H9 (cell line): ENCODE measurements around the gene ARID1B. TPM values are rescaled to one million over a fixed set of nuclear protein-coding genes. Genes with fewer than 3 reads are reported as not detected.
A peak's percentile ranks its signal among the peaks of the same experiment; 100 is the strongest.

Experiments used
- DNase-seq: peaks from one replicate; pipeline ENCODE4 v3.0.0-alpha.2; 2017
- H2AFZ ChIP-seq: one replicate; pipeline ENCODE4 v1.6.1; 2013; ENCODE audit warnings: mild to moderate bottlenecking, low read length, control low read depth, moderate library complexity
- H2AK5ac ChIP-seq: 2 replicates; pipeline ENCODE4 v1.6.1; 2013; ENCODE audit warnings: low read length, control low read depth, mixed read lengths; ENCODE audit not compliant: insufficient read length
- H2BK120ac ChIP-seq: one replicate; pipeline ENCODE4 v1.6.1; 2013; ENCODE audit warnings: low read depth, mild to moderate bottlenecking, low read length, control low read depth, inconsistent platforms; ENCODE audit not compliant: poor library complexity, severe bottlenecking
- H2BK12ac ChIP-seq: 2 replicates; pipeline ENCODE4 v1.6.1; 2013; ENCODE audit warnings: low read length, control low read depth, mixed read lengths, low read depth; ENCODE audit not compliant: insufficient read length
- H2BK15ac ChIP-seq: 2 replicates; pipeline ENCODE4 v1.6.1; 2013; ENCODE audit warnings: low read depth, low read length, control low read depth
- H2BK20ac ChIP-seq: one replicate; pipeline ENCODE4 v1.6.1; 2013; ENCODE audit warnings: low read depth, mild to moderate bottlenecking, low read length, control low read depth, inconsistent platforms; ENCODE audit not compliant: poor library complexity, severe bottlenecking
- H2BK5ac ChIP-seq: 2 replicates; pipeline ENCODE4 v1.6.1; 2013; ENCODE audit warnings: low read length, control low read depth, mixed read lengths; ENCODE audit not compliant: insufficient read length
- H3K14ac ChIP-seq: 2 replicates; pipeline ENCODE4 v1.6.1; 2013; ENCODE audit warnings: low read length, control low read depth; ENCODE audit not compliant: insufficient read depth
- H3K18ac ChIP-seq: 2 replicates; pipeline ENCODE4 v1.6.1; 2013; ENCODE audit warnings: low read depth, mild to moderate bottlenecking, mixed read lengths, low read length, control low read depth; ENCODE audit not compliant: insufficient read length
- H3K23ac ChIP-seq: 2 replicates; pipeline ENCODE4 v1.6.1; 2013; ENCODE audit warnings: low read length, control low read depth, mixed read lengths, low read depth; ENCODE audit not compliant: insufficient read length
- H3K23me2 ChIP-seq: 2 replicates; pipeline ENCODE4 v1.6.1; 2013; ENCODE audit warnings: low read depth, mild to moderate bottlenecking, mixed read lengths, low read length, control low read depth; ENCODE audit not compliant: insufficient read length, poor library complexity, severe bottlenecking
- H3K27ac ChIP-seq: 2 replicates; pipeline ENCODE4 v1.5.1; 2013; ENCODE audit warnings: low read length, control low read depth, mixed read lengths, low read depth; ENCODE audit not compliant: insufficient read length
- H3K27me3 ChIP-seq: 2 replicates; pipeline ENCODE4 v1.6.1; 2013; ENCODE audit warnings: low read length, control low read depth, inconsistent platforms; ENCODE audit not compliant: insufficient read depth
- H3K4ac ChIP-seq: 2 replicates; pipeline ENCODE4 v1.6.1; 2013; ENCODE audit warnings: low read depth, mild to moderate bottlenecking, control low read depth, inconsistent platforms, low read length, moderate library complexity
- H3K4me1 ChIP-seq: 2 replicates; pipeline ENCODE4 v1.6.1; 2013; ENCODE audit warnings: low read length, control low read depth, inconsistent platforms; ENCODE audit not compliant: insufficient read depth
- H3K4me2 ChIP-seq: 2 replicates; pipeline ENCODE4 v1.6.1; 2013; ENCODE audit warnings: low read length, control low read depth, mixed read lengths; ENCODE audit not compliant: insufficient read length, insufficient read depth
- H3K56ac ChIP-seq: 2 replicates; pipeline ENCODE4 v1.6.1; 2013; ENCODE audit warnings: low read depth, mild to moderate bottlenecking, mixed read lengths, low read length, control low read depth; ENCODE audit not compliant: insufficient read length
- H3K79me1 ChIP-seq: 2 replicates; pipeline ENCODE4 v1.6.1; 2013; ENCODE audit warnings: low read depth, mild to moderate bottlenecking, moderate library complexity, low read length, control low read depth, inconsistent platforms; ENCODE audit not compliant: insufficient read depth, poor library complexity, severe bottlenecking
- H3K79me2 ChIP-seq: 2 replicates; pipeline ENCODE4 v1.6.1; 2013; ENCODE audit warnings: low read length, control low read depth, inconsistent platforms; ENCODE audit not compliant: insufficient read depth
- H3K9ac ChIP-seq: 2 replicates; pipeline ENCODE4 v1.6.1; 2013; ENCODE audit warnings: low read length, control low read depth, mixed read lengths; ENCODE audit not compliant: insufficient read length; ENCODE audit errors: extremely low read depth
- H3K9me3 ChIP-seq: one replicate; pipeline ENCODE4 v1.6.1; 2013; ENCODE audit warnings: low read depth, low read length, inconsistent platforms; ENCODE audit not compliant: control insufficient read depth
- H3T11ph ChIP-seq: one replicate; pipeline ENCODE4 v1.6.1; 2013; ENCODE audit warnings: mild to moderate bottlenecking, low read length, control low read depth, inconsistent platforms
- H4K20me1 ChIP-seq: one replicate; pipeline ENCODE4 v1.6.1; 2013; ENCODE audit not compliant: control insufficient read depth, insufficient read length, insufficient read depth
- H4K5ac ChIP-seq: 2 replicates; pipeline ENCODE4 v1.6.1; 2013; ENCODE audit warnings: low read depth, mild to moderate bottlenecking, mixed read lengths, low read length, control low read depth; ENCODE audit not compliant: insufficient read length
- H4K8ac ChIP-seq: replicated peaks from 2 replicates; pipeline ENCODE4 v1.6.1; 2013; ENCODE audit warnings: low read length, control low read depth, mixed read lengths, low read depth; ENCODE audit not compliant: insufficient read length
- H4K91ac ChIP-seq: 2 replicates; pipeline ENCODE4 v1.6.1; 2013; ENCODE audit warnings: low read depth, mild to moderate bottlenecking, moderate library complexity, mixed read lengths, low read length, control low read depth; ENCODE audit not compliant: insufficient read length
- H3K27ac Mint-ChIP-seq, 3 experiments: 2 replicates in 2 of 3; 3 replicates in 1 of 3; pipeline ENCODE4 v1.8.0; 2020 to 2021; ENCODE audit warnings: mixed read lengths in 3 of 3, mild to moderate bottlenecking in 1 of 3, moderate library complexity in 1 of 3
- H3K27me3 Mint-ChIP-seq: 2 replicates; pipeline ENCODE4 v1.8.0; 2021; ENCODE audit warnings: low read depth, mild to moderate bottlenecking, moderate library complexity, mixed read lengths
- H3K36me3 Mint-ChIP-seq, 3 experiments: 2 replicates in 2 of 3; 3 replicates in 1 of 3; pipeline ENCODE4 v1.8.0; 2020 to 2021; ENCODE audit warnings: low read depth in 3 of 3, mixed read lengths in 3 of 3; ENCODE audit not compliant: insufficient read depth in 1 of 3
- H3K4me1 Mint-ChIP-seq, 2 experiments: 2 replicates each; pipeline ENCODE4 v1.8.0; 2020; ENCODE audit warnings: mixed read lengths in 2 of 2
- H3K4me3 Mint-ChIP-seq, 2 experiments: 2 replicates in 1 of 2; 3 replicates in 1 of 2; pipeline ENCODE4 v1.8.0; 2020 to 2021; ENCODE audit warnings: mild to moderate bottlenecking in 2 of 2, mixed read lengths in 2 of 2, moderate library complexity in 1 of 2
- H3K9me3 Mint-ChIP-seq, 2 experiments: 2 replicates in 1 of 2; 3 replicates in 1 of 2; pipeline ENCODE4 v1.8.0; 2020; ENCODE audit warnings: mild to moderate bottlenecking in 2 of 2, mixed read lengths in 2 of 2, moderate library complexity in 1 of 2
- CTCF ChIP-seq: fragments of 200-600 bp; sonication (generic); conservative IDR thresholded peaks from 3 replicates; pipeline ENCODE4 v1.8.0; 2021; ENCODE audit warnings: antibody characterized with exemption, mild to moderate bottlenecking
- WGBS: extraction: QIAGEN DNeasy Blood & Tissue Kit; methylation state at CpG from one replicate; pipeline ENCODE4 v1.1.7; 2013; ENCODE audit warnings: missing lambda C conversion rate, low lambda C conversion rate, mixed read lengths; ENCODE audit not compliant: insufficient read length; ENCODE audit errors: extremely low coverage; 5-methylcytosine and 5-hydroxymethylcytosine counted together
- total RNA-seq: library from RNA; stranded (reverse); gene quantifications from 2 replicates; pipeline ENCODE4 v1.2.1, GENCODE V29; 2021

ARID1B gene
- total RNA-seq, 1 experiment from 2014 or later, result 88.2 TPM

GRCh38 chr6:157125531-157125930 is 348.4 kb downstream of the ARID1B start:
- H3K4me3 Mint-ChIP-seq, result no peak overlapping the region
- H2AFZ ChIP-seq, result no peak overlapping the region
- no peak overlapping the region for H2BK12ac ChIP-seq
- no peak overlapping the region for H4K5ac ChIP-seq
- H2BK15ac ChIP-seq, result no peak overlapping the region
- H3K27ac Mint-ChIP-seq, result peak overlapping the region in 1 of 3 experiments; percentile 36; a peak in 1 of 7 replicates
- H3K18ac ChIP-seq, result no peak overlapping the region
- peaks cover 0 to 4% (median 0%) of the 10 kb centered on the region in 3 experiments; a peak in 2 of 7 replicates for H3K36me3 Mint-ChIP-seq
- no peak overlapping the region for H3K27ac ChIP-seq
- H3K23me2 ChIP-seq, result no peaks in the 10 kb centered on the region
- H3K4me2 ChIP-seq, result no peak overlapping the region
- no peak overlapping the region for H2BK5ac ChIP-seq
- no peak for DNase-seq
- no CpG with 5 or more reads among the region's 7 CpGs for WGBS
- no peaks in the 10 kb centered on the region for H3K79me1 ChIP-seq
- no peaks in the 10 kb centered on the region for H3K27me3 ChIP-seq
- H2AK5ac ChIP-seq, result no peak overlapping the region
- TF ChIP-seq CTCF, result no peak
- H3K23ac ChIP-seq, result no peak overlapping the region
- H3K9me3 ChIP-seq, result no peaks in the 10 kb centered on the region
- no peak overlapping the region for H3T11ph ChIP-seq
- no peak overlapping the region for H3K9ac ChIP-seq
- no peak overlapping the region for H4K8ac ChIP-seq
- H3K14ac ChIP-seq, result no peak overlapping the region
- H3K79me2 ChIP-seq, result no peaks in the 10 kb centered on the region
- H3K9me3 Mint-ChIP-seq, result no peaks in the 10 kb centered on the region
- peaks cover 11 to 15% of the 10 kb centered on the region in 2 experiments for H3K4me1 Mint-ChIP-seq
- H4K91ac ChIP-seq, result no peak overlapping the region
- no peaks in the 10 kb centered on the region for H3K4me1 ChIP-seq
- no peak overlapping the region for H3K56ac ChIP-seq
- no peak overlapping the region for H2BK120ac ChIP-seq
- H3K27me3 Mint-ChIP-seq, result no peaks in the 10 kb centered on the region
- no peak overlapping the region for H2BK20ac ChIP-seq
- H3K4ac ChIP-seq, result no peak overlapping the region
- no peaks in the 10 kb centered on the region for H4K20me1 ChIP-seq
